ENCODE measurements around the gene COMMD9.

Gene COMMD9

DNA sequence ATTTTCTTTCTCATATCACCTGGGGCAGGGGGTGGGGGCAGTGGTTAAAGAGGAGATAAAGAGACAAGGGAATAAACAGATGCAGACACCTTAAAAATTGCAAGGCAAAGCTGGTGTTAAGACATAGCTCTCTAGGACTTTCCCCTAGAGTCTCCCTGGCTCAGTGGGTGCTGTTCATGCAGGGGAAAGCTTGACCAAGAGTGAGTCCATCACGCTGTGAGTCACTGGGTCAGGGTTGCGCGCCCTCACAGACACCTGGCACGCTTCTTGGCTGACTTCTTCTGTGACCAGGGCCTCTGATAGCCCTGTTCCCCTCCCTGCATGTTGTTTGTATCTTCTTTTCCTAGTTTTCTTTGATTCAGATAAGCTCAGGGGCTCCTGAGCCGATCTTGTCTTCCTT lies 31.9 kb downstream of the COMMD9 start:
- DNase-seq (ENCODE audit: low read depth): no peak

DNA sequence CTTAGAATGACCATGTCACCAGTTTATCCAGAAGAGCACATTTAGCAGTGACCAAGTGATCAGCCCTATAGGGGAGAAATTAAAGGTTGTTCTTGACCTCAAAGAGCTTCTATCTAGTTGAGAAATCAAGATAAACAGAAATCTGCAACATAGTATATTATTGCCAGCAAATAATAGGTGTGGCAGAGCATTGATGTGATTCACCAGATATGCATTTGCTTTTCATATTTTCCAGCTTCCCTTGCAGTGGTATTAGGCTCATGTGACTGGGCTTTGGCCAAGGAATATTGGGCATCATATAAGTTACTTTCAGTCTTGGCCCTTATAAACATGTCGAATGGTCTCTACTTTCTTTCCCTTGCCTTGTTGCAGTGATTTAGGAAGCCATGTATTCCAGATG lies 34.5 kb downstream of the COMMD9 start:
- no peak for DNase-seq (ENCODE audit: low read depth)

DNA sequence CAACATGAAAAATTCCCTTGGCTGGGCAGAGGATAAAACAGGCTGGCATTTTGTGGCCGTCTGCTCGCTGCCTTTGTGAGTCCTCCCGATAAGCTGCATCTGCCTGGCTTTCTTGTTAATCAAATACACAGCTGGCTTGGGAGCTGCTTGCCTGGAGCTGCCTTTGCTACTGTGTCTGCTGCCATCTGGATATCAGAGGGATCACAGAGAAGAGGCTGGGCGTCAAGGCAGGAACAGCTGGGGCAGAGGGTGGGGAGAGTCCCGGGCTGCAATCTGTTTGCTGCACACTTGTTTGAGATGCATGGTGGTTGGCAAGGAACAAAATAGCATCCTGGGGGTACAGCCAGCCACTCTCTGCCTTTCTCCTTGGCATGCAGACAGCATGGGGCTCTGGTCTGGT lies 36.0 kb downstream of the COMMD9 start:
- no peak for DNase-seq (ENCODE audit: low read depth)

DNA sequence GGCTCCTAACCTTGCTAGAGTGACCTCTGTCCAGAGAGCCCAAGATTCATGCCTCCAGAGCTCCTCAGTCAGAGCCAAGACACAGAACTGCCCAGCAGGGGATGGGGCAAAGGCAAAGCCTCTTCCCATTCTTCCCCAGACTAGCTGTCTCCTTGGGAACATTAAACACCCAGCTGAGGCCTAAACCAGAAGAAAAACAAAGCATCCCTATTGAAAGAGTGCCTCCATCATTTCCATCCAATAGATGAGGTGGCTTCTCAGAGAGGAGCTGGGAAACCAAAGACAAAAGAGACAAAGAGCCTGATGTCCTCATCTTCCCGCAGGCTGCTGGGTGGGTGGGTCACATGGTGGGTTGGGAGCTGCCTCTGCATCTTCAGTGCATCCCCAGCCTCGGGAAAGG lies 37.4 kb downstream of the COMMD9 start:
- no peak for DNase-seq (ENCODE audit: low read depth)

DNA sequence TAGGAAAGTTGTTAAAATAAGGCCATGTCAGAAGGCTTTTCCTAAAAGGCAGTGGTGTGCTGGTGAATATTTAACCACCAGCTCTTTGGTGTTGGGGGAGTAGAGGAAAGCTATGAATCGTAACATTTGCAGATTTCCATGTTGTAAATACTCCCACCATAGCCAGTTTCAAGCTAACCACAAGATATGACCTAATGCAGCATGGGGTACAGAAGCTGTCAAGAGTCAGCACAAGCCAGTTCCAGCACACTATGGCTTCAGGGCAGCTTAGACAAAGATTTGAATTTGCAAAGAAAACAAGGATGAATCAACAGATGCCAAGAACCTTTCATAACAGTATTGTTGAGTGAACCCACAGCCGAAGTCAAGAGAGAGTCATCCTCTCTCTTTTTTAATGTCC lies 40.0 kb downstream of the COMMD9 start:
- DNase-seq (ENCODE audit: low read depth): no peak

DNA sequence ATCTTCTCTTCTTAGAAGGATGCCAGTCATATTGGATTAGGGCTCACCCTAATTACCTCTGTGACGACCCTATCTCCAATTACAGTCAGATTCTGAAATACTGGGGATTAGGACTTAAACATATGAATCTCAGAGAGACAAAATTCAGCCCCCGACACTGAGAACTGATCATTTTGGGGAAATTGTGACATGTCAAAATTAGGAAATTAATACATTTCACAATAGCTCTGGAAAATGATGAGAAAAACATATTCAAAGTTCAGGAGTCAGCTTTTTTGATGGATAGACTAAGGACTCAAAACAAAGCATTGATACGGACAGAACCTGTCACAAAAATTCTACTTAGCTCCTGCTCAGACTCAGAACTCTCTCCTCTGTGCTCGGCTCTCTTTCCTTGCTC lies 40.8 kb downstream of the COMMD9 start:
- DNase-seq (ENCODE audit: low read depth): no peak

DNA sequence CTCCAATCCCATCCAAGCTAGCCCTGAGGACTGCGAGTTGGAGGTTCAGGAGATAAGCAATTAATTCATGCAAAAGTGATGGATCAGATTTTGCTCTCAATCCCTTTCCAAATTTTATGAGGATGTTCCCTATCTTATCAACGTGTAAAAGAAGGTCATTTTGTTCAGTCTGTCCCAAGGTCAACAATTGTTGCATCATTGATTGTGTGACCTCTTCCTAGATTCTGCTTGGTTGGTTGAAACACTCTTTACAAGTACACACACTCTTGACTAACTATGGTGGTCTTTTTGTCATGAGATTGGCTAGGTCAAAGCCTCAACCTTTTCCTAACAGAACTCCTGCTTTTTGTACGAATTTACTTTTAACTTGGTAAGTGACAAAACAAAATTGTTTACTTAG lies 41.7 kb downstream of the COMMD9 start:
- no peak for DNase-seq (ENCODE audit: low read depth)

DNA sequence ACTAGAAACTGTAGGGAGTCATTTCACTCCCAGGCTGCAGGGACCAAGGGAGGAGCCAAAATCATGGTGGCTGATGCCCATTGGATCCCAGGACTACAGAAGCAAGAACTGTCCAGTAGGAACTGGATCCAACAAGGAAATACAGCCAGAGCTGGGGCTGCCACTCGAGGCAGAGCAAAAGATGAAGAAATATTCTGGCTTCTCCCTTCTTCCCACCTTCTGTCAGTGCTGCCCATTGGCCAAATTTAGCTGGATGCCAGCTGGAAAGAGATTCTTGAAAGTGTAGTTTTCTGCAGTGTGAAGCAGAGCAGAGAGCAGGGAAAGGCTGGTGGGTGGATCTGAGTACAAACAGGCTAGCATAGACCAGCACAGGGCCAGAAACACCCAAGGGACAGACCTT lies 45.6 kb downstream of the COMMD9 start:
- no peak for DNase-seq (ENCODE audit: low read depth)

DNA sequence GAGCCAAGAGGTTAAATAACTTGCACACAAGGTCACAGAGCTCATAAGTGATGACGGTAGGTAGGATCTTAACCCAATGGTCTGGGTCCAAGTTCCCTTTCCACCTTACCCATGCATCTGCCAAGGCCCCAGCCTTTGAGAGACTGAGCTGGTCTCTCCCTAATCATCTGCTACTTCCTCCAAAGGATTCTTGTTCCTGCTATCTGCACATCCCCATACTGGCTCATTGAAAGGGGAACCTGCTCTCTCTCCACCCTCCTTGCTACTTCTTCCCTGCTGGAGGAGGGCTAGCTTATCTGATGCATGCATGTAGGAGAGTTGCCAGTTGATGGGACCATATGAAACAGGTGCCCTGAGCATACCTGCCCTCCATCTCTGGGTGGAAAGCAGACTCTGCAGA lies 47.7 kb downstream of the COMMD9 start:
- DNase-seq (ENCODE audit: low read depth): no peak

DNA sequence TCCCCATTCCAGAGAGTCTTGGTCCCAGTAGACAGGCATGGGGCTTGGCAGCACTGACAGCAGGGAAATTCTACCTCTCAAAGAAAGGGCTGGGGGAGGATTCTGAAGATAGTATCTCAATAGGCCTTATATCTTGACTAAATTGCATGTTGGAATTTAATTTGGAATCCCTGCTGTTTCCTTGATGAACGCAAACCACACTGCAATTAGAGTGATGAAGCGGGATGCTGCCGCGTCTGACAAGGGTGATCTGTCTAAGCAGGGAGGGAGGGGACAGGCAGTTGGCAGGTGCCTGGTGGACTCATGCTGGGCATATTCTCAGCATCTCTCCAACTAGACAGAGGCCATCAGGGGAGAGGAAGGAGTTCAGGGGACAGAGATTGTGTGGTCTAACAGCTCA lies 48.4 kb downstream of the COMMD9 start:
- DNase-seq (ENCODE audit: low read depth): no peak

DNA sequence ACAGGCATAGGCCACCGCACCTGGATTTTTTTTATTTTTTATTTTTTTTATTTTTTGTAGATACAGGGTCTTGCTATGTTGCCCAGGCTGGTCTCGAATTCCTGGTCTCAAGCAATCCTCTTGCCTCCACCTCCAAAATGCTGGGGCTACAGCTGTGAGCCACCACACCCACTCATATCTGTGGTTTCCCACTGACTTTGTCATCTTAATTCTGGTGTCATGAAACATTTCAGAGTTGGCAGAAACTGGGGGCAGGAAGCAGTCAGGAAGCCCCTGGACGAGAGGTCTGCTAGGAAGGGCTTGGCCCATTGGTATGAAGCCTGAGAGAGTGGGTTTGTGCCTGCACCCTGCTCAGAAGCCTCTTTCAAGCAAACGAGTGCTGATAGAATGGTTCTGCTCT lies 49.1 kb downstream of the COMMD9 start:
- DNase-seq (ENCODE audit: low read depth): no peak

DNA sequence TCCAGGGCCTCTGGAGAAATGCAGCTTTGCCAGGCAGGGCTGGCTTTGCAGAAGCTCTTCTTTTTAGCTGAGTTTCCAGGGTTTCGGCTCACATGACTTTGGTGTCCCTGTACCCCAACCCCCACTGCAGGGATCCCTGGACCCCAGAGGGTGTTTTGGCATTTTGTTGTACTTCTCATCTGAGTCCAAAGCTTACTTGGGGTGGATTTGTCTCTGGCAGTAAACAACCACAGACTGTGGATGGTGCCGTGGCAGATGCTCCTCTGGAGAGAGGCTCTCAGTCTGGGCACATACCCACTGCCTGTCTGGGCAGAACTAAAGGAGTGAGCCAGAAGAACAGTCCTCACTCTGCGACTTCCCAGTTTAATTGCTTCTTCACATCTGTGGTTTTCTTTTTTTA lies 49.6 kb downstream of the COMMD9 start:
- no peak for DNase-seq (ENCODE audit: low read depth)

DNA sequence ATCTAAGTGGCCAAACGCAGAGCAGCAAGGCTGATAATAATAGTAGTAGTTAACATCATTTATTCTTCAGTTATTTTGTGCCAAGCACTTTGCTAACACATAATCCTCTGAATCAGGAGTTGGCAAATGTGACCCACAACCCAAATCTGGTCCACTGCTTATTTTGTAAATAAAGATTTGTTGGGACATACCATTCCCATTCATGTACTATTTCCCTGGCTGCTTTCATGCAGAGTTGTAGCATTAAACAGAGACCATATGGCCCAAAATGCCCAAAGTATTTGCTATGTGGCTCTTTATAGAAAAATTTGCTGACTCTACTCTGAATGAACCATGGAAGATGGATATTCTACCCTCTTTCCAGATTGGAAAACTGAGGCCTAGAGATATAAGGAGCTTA lies 50.3 kb downstream of the COMMD9 start:
- DNase-seq (ENCODE audit: low read depth): no peak

DNA sequence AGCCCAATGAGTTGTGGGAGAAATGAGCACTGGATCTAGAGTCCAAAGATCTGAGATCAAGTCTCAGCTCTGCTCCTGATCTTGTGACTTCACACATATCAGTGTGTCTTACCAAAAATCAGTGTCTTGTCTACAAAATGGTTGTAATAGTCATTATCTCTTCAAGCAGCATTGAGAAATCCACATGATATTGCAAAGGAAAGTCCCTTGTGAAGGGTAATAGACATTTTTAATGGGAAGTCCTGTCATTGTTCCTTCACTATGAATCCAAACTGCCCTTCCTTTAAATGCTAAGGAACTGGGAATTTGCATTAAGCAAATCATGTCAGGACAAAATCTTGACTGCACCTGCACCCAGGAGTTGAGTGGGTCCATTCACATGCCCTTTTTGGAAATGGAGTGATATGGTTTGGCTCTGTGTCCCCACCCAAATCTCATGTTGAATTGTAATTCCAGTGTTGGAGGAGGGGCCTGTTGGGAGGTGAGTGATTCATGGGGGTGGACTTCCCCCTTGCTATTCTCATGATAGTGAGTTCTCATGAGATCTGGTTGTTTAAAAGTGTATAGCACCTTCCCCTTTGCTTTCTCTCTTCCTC lies 51.1 kb downstream of the COMMD9 start:
- no peak for DNase-seq (ENCODE audit: low read depth)

DNA sequence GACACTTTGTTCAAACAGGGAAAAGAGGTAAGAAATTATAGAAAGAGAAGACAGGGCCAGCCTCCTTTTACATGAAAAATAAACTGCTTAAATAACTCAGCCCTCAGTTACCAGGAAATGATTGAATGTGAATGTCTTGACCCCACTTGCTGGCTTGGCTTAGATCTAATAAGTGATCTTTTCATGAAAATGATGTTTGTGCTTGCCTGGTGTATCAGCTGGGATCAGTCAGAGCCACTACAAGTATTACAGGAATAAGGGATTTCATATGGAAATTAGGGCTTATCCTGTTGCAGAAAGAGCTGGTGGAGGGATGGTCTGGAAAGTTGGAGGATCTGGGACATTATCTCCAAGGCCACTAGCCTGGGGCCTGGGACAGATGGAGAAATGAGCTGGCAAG lies 51.8 kb downstream of the COMMD9 start:
- no peak for DNase-seq (ENCODE audit: low read depth)

DNA sequence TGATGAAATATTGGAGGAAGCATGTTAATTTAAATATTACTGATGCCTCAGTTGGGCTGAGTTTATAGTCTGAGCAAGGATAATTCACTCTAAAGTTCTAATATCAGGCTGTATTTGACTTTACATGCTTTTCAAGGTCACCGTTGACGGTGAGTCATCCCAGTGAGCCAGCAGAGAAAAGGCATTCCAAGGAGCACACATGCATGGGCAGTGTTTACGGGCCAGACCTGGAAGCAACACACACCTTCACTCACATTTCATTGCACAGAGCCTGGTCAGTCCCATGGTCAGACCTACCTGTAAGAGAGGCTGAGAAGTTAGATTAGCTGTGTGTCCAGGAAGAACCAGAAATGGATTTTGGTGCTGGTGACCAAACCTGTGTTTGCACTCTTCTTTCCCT lies 53.5 kb downstream of the COMMD9 start:
- DNase-seq (ENCODE audit: low read depth): no peak

DNA sequence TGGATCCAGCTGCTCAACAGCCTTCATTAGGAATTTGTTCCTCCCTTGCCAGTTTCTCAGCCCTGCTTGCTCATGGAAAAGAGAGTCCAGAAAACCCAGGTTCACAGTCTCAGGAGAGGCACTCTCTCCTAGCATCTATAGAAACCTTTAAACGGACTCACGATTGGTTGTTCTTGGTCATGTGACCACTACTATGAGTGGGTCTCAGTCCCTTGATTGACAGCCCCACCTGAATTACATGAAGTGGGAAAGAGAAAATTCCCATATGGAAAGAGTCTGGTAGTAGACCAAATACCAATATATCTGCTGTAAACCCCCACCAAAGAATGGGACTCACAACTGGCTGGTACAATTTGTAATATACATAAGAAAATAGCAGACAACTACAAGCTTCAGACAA lies 54.4 kb downstream of the COMMD9 start:
- DNase-seq (ENCODE audit: low read depth): no peak

DNA sequence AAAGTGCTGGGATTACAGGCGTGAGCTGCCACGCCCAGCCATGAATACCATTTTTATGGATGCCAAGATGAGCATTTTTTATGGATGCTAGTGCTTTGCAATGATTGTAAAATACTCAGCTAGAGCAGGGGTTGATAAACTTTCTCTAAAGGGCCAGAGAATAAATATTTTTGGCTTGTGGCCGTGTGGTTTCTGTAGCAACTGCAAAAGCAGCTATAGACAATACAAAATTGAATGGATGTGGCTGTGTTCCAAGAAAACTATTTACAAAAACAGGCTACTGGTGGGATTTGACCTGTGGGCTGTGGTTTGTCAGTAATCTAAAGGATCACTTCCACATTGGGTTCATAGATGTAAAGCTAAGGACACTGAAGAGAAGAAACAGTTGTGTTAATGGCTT lies 56.0 kb downstream of the COMMD9 start:
- DNase-seq (ENCODE audit: low read depth): no peak

DNA sequence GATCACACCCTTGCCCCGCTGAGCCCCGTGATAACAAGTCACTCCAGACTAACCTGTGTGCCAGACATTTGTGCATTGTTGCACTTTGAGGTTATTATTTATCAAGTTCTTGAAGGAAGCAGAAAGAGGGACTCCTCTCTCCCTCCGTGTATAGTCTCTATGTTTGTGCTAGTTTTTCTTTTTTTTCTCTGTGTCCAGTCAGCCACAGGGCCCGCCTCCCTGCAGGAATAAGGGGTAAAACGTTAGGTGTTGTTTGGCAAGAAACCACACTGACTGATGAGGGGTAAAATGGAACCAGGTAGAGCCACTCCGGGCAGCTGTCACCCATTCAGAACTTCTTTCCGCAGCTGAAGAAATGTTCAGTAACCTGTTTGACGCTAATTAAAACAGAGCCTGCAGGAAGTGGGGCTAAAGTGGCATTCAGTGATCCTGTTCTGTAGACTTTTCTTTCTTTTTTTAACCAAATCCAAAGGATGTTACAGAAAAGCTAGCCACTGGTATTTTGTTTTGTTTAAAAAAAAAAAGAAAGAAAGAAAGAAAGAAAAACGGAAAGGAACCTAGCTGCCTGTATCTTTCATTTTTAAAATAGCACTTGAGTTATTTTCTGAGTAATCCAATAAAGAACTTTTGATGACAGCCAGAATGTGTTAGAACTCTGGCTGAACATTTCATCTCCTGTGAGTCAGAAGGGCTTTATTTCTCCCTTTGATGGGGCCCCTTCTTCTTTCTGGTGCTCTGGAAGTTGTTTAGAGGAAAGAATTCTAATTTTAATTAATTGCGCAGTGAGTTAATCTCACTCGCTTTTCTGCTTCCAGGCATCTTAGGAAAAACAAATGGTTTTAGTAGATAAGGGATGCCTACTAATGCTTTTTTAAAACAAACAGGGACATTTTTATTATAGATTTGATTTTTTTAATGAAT lies 58.2 kb downstream of the COMMD9 start:
- no peak for DNase-seq (ENCODE audit: low read depth)

DNA sequence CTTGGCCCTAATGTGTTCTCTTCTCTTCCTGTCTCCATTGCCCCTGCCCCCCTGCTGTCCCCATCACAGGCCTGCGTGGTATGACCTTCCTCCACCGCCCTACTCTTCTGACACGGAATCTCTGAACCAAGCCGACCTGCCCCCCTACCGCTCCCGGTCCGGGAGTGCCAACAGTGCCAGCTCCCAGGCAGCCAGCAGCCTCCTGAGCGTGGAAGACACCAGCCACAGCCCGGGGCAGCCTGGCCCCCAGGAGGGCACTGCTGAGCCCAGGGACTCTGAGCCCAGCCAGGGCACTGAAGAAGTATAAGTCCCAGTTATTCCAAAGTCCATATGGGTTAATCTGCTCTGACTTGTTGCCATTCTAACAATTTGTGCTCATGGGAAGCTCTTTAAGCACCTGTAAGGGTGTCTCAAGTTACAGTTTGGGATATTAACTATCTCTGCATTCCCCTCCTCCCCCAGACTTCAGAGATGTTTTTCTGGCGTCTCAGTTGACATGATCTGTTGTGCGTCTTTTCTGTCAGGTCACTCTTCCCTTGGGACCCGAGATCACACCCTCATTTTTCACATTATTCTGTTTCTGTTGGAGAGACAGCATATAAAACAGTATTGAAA lies 60.0 kb downstream of the COMMD9 start:
- no peak for DNase-seq (ENCODE audit: low read depth)

DNA sequence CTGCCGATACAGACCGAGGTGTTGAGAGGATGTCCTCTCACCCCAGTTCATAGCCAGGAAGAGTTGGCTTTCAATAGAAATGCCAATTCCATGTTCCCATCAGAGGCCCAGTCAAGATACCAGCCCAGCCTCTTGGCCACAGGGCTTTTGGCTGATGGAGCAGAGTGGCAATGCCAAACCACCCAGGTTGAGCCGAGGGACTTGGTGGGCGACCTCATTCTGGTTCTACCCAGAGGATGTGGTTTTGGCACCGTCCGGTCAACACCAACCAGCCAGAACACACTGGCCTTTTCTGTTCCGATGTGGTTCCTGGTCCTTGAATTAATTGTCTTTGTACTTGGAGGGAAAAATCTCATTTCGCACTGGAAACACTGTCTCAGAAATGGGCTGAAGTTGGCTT lies 60.5 kb downstream of the COMMD9 start:
- DNase-seq (ENCODE audit: low read depth): no peak

DNA sequence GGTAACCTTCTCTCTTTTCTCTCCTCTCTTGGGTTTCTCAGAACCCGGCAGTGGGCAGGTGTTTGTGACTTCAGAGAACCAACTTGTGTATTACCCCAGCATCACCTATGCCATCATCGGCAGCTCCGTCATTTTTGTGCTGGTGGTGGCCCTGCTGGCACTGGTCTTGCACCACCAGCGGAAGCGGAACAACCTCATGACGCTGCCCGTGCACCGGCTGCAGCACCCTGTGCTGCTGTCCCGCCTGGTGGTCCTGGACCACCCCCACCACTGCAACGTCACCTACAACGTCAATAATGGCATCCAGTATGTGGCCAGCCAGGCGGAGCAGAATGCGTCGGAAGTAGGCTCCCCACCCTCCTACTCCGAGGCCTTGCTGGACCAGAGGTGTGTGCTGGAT lies 62.2 kb downstream of the COMMD9 start:
- no peak for DNase-seq (ENCODE audit: low read depth)

DNA sequence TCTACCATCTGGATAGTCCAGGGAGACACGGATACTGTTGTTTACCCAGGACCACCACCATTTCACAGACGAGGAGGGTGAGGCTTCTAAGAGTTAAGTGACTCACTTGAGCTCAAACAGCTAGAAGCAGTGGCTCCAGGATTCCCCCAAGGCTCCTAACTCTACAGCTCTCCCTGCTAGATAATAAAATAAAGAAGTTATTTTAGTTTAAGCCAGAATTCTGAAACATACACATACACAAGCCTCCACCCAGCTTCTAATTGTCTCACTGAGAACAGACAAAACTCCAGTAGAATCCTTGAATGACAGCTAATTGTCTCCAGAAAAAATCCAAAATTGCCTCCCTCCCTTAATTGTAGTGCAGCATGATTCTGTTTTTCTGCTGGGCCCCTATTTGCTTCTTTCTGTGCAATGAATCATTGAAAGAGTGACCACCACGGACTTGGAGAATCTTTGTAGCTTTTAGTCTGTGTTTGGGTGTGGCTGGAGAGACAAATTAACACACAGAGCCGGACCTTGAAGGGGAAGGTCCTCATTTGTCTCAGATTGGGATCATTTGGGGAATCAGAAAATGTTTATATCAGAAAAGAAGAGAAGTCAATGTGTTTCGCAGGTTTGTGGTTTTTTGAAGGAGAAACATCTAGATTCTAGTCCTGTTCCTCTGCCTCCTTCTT lies 64.9 kb downstream of the COMMD9 start:
- no peak for DNase-seq (ENCODE audit: low read depth)
